K562 (cell line): ENCODE results near the gene HPDL. TPM values are rescaled to one million over a fixed set of nuclear protein-coding genes. Genes with fewer than 3 reads are reported as not detected.

Experiments used
- ATAC-seq: fragments of 200-7000 bp; cut with Tn5 transposase; 3 replicates; pipeline ENCODE4 v1.9.1; 2020; ENCODE audit warnings: moderate library complexity
- BruUV-seq: library from RNA; stranded (reverse); fragments of 400-500 nt; replicated peaks from 2 replicates; lab custom pipeline; 2021; lab: Mats Ljungman, UMichigan
- CTCF ChIA-PET: fragments of 300-600 bp; formaldehyde crosslinking; extraction: SDS; loops from one replicate; lab custom pipeline; 2021; ENCODE audit warnings: low intra/inter-chr PET ratio; lab: Yijun Ruan, JAX
- POLR2A ChIA-PET: fragments of 300-600, 350-650 bp; sonication (Branson Sonifier 250); formaldehyde crosslinking; extraction: SDS; loops from one replicate; lab custom pipeline; 2021; ENCODE audit warnings: antibody characterized with exemption, inconsistent platforms; lab: Yijun Ruan, JAX
- DNase-seq, 4 experiments: peaks; one replicate each; pipeline versions ENCODE4 v3.0.0 to v3.0.0-alpha.2; 2011 to 2018; ENCODE audit warnings: low spot score in 3 of 4, mixed read lengths in 3 of 4; ENCODE audit errors: extremely low read depth in 1 of 4
- FAIRE-seq: peaks from 2 replicates; lab custom pipeline; 2011; peaks lifted over from hg19 to GRCh38; lab: Jason Lieb, UNC
- H2AFZ ChIP-seq: 2 replicates; pipeline ENCODE4 v1.6.0; 2011; ENCODE audit warnings: low read depth, low read length, control low read depth, inconsistent platforms
- H3K27ac ChIP-seq: fragments of 200-600 bp; 3 replicates; pipeline ENCODE4 v1.8.0; 2011; ENCODE audit warnings: low read depth, mild to moderate bottlenecking, control low read depth, inconsistent platforms, low read length, moderate library complexity, mixed read lengths; ENCODE audit errors: extremely low read depth
- H3K27me3 ChIP-seq, 2 experiments: fragments of 300-600 bp in 1 of 2; 2 replicates in 1 of 2; 3 replicates in 1 of 2; pipeline versions ENCODE4 v1.6.0 to v1.8.0; 2011; ENCODE audit warnings: inconsistent platforms in 2 of 2, low read length in 2 of 2, mild to moderate bottlenecking in 1 of 2, mixed read lengths in 1 of 2, moderate library complexity in 1 of 2; ENCODE audit not compliant: control insufficient read depth in 2 of 2, insufficient read depth in 2 of 2
- H3K36me3 ChIP-seq: fragments of 300-600 bp; 3 replicates; pipeline ENCODE4 v1.8.0; 2011; ENCODE audit warnings: mild to moderate bottlenecking, low read length, inconsistent platforms; ENCODE audit not compliant: control insufficient read depth, insufficient read depth
- H3K4me1 ChIP-seq, 2 experiments: fragments of 200-600 bp in 1 of 2; replicated peaks in 1 of 2; 2 replicates in 1 of 2; 3 replicates in 1 of 2; pipeline versions ENCODE4 v1.5.1 to v1.8.0; 2011; ENCODE audit warnings: inconsistent platforms in 2 of 2, low read length in 2 of 2, mild to moderate bottlenecking in 1 of 2, mixed read lengths in 1 of 2, moderate library complexity in 1 of 2; ENCODE audit not compliant: control insufficient read depth in 2 of 2, insufficient read depth in 2 of 2
- H3K4me2 ChIP-seq: 2 replicates; pipeline ENCODE4 v1.6.1; 2011; ENCODE audit warnings: low read length, control low read depth, inconsistent platforms, mixed read lengths; ENCODE audit not compliant: insufficient read depth
- H3K4me3 ChIP-seq: fragments of 200-600 bp; sonication (generic), shearing (Covaris generic); 2 replicates; pipeline ENCODE4 v1.5.1; 2016; ENCODE audit warnings: control low read depth, inconsistent platforms
- H3K79me2 ChIP-seq: fragments of 200-600 bp; 3 replicates; pipeline ENCODE4 v1.8.0; 2011; ENCODE audit warnings: low read length, inconsistent platforms; ENCODE audit not compliant: control insufficient read depth, insufficient read depth
- H3K9ac ChIP-seq, 2 experiments: 2 replicates each; pipeline versions ENCODE4 v1.6.0 to v1.6.1; 2011; ENCODE audit warnings: low read depth in 2 of 2, low read length in 2 of 2, control low read depth in 1 of 2, inconsistent platforms in 1 of 2, mild to moderate bottlenecking in 1 of 2, mixed read lengths in 1 of 2; ENCODE audit not compliant: insufficient read depth in 1 of 2
- H3K9me1 ChIP-seq: one replicate; pipeline ENCODE4 v1.6.0; 2011; ENCODE audit warnings: inconsistent platforms, mild to moderate bottlenecking, low read length, moderate library complexity; ENCODE audit not compliant: control insufficient read depth, insufficient read depth
- H3K9me3 ChIP-seq: replicated peaks from 2 replicates; pipeline ENCODE4 v1.5.1; 2011; ENCODE audit warnings: low read depth, low read length, inconsistent platforms; ENCODE audit not compliant: control insufficient read depth, insufficient read depth
- H4K20me1 ChIP-seq: replicated peaks from 2 replicates; pipeline ENCODE4 v1.6.1; 2011; ENCODE audit warnings: low read length, inconsistent platforms, mixed read lengths; ENCODE audit not compliant: control insufficient read depth, insufficient read depth
- C11orf30 ChIP-seq: fragments of 450-650 bp; IDR thresholded peaks from 2 replicates; pipeline ENCODE4 v1.6.1; 2016; ENCODE audit warnings: low read depth, mild to moderate bottlenecking
- ID3 ChIP-seq, 2 experiments: fragments of 250-450 bp in 1 of 2; fragments of 450-650 bp in 1 of 2; sonication (Bioruptor Pico) in 1 of 2; IDR thresholded peaks; 2 replicates each; pipeline versions ENCODE4 v1.6.1 to v1.8.0; 2016 to 2021; ENCODE audit warnings: mild to moderate bottlenecking in 2 of 2, moderate library complexity in 2 of 2, missing compliant biosample characterization in 1 of 2, missing genetic modification characterization in 1 of 2
- MAFF ChIP-seq: IDR thresholded peaks from 2 replicates; pipeline ENCODE4 v1.6.1; 2012; ENCODE audit warnings: low read length, improper control_type of control experiment
- MAFG ChIP-seq: fragments of 450-650 bp; conservative IDR thresholded peaks from 2 replicates; pipeline ENCODE4 v1.6.1; 2016; ENCODE audit warnings: missing genetic modification characterization, missing compliant biosample characterization
- MECOM ChIP-seq: fragments of 250-450 bp; sonication (Bioruptor Pico); IDR thresholded peaks from 2 replicates; pipeline ENCODE4 v1.8.0; 2022; ENCODE audit warnings: inconsistent platforms
- REST ChIP-seq, 2 experiments: fragments of 450-650 bp; formaldehyde crosslinking in 1 of 2; IDR thresholded peaks; 2 replicates each; pipeline versions ENCODE4 v1.4.0 to v1.6.1; 2014 to 2020; ENCODE audit warnings: mild to moderate bottlenecking in 2 of 2, borderline replicate concordance in 1 of 2, low read depth in 1 of 2
- ZNF316 ChIP-seq: fragments of 450-650 bp; IDR thresholded peaks from 2 replicates; pipeline ENCODE4 v1.6.1; 2016
- WGBS: fragments of 100-300 bp; shearing (Covaris generic); methylation state at CpG from one replicate; pipeline ENCODE4 v1.1.6; 2016; ENCODE audit warnings: low coverage, mixed read lengths; ENCODE audit not compliant: insufficient coverage; ENCODE audit errors: missing lambda C conversion rate; 5-methylcytosine and 5-hydroxymethylcytosine counted together
- in situ Hi-C: fragments of 300-500 bp; cut with MboI; formaldehyde crosslinking; loops from 4 replicates; pipeline ENCODE4 v1.15.0; 2018; ENCODE audit warnings: inconsistent platforms, mixed read lengths
- intact Hi-C: fragments of 100-400 bp; cut with micrococcal nuclease; formaldehyde crosslinking; loops from 2 replicates; pipeline ENCODE4 v1.14.2; 2022
- polyA plus RNA-seq, 8 experiments: library from polyadenylated mRNA; depleted of rRNA in 4 of 8; stranded (reverse) in 5 of 8; unstranded in 3 of 8; fragments of >200 nt; fragmentation: Nextera tagmentation in 2 of 8; fragmentation: Illumina TruSeq in 1 of 8; extraction: Ambion mirVana in 2 of 8; extraction: Trizol in 1 of 8; gene quantifications; 2 replicates each; pipeline versions ENCODE4 v1.2.1 to v1.2.3, GENCODE V29; 2011 to 2014; ENCODE audit warnings: inconsistent platforms in 1 of 8, missing spikeins in 1 of 8
- total RNA-seq, 7 experiments: library from RNA; depleted of rRNA in 6 of 7; stranded (reverse); fragments of >200 nt in 6 of 7; fragmentation: Illumina TruSeq in 2 of 7; extraction: Trizol in 2 of 7; gene quantifications; 2 replicates each; pipeline versions ENCODE4 v1.2.1 to v1.2.3, GENCODE V29; 2011 to 2021; ENCODE audit warnings: low replicate concordance in 1 of 7

HPDL gene
- total and polyA plus RNA-seq, 9 of the 15 experiments (the other 6 are each of a cell fraction or from before 2014, with no cell fraction given), result not detected

DNA sequence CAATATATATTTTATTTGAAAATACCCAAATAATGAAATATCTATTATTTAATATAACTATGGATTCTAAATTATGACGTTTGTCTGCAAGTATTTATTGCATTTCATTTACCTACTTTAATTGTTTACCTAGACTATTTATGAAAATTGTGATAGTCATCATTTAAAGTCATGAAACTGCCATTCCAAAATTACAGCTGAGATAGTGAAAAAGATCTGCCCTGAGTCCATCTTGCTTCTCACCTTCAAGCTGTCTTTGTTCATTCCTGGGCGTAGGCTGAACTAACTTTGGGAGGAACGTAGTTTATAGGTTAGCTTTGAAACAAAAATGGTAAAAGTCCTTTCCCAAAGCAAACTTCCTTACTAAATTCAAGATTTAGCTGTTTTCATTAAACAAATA, 12.4 kb upstream of the HPDL start:
- no peak for FAIRE-seq
- H3K4me2 ChIP-seq, result no peak overlapping the region
- H3K9ac ChIP-seq, result no peak overlapping the region
- BruUV-seq, result no TSS peak
- WGBS, result 43% methylated on average over 3 of the region's 3 CpGs
- intact Hi-C loops, result no loop called here
- H3K36me3 ChIP-seq, result no peaks in the 10 kb centered on the region
- H3K27ac ChIP-seq, result no peak overlapping the region
- H2AFZ ChIP-seq, result peak overlapping the region; percentile 2; the same call in 1 of the 2 replicates
- H3K9me1 ChIP-seq, result no peaks in the 10 kb centered on the region
- no peaks in the 10 kb centered on the region for H3K4me1 ChIP-seq
- H4K20me1 ChIP-seq, result no peaks in the 10 kb centered on the region
- CTCF ChIA-PET, result no interaction called here
- TF ChIP-seq ZNF316 (peak; percentile 87), ID3 (CRISPR knock-in tag; IDR thresholded peaks at IDR 0.05) (no peak), ID3 (tag; IDR thresholded peaks at IDR 0.05) (no peak), REST (IDR thresholded peaks at IDR 0.05; ENCODE audit: borderline replicate concordance) (no peak), REST (CRISPR knock-in tag; IDR thresholded peaks at IDR 0.05; ENCODE audit: low read depth) (no peak), MAFG (0 out of 2 replicates have a peak, but pooled peaks have one; percentile 15), MAFF (peak; percentile 17; the same call in 1 of the 2 replicates), MECOM (CRISPR knock-in tag) (no peak), C11orf30 (peak; percentile 50)
- POLR2A ChIA-PET, result interaction anchor here (0.7 to 1.9 kb wide), 4 partner anchors 11 to 302 kb away, joined by 3 to 8 read pairs (median 6); no protein-coding TSS in a partner anchor
- no peaks in the 10 kb centered on the region for H3K79me2 ChIP-seq
- no peaks in the 10 kb centered on the region for H3K9me3 ChIP-seq
- in situ Hi-C loops, result no loop called here
- H3K27me3 ChIP-seq, result no peaks in the 10 kb centered on the region
- no peak overlapping the region for H3K4me3 ChIP-seq
- no peak for DNase-seq
- ATAC-seq, result no peak
